HEK293T (cell line): Measurements from ENCODE around the gene RSPH4A.

Experiments used
- CTCF ChIA-PET: fragments of 350-600 bp; formaldehyde crosslinking; extraction: SDS; loops from one replicate; lab custom pipeline; 2021; ENCODE audit warnings: antibody characterized with exemption, inconsistent platforms; lab: Yijun Ruan, JAX
- POLR2A ChIA-PET: fragments of 350-600 bp; formaldehyde crosslinking; extraction: SDS; loops from one replicate; lab custom pipeline; 2020; ENCODE audit warnings: antibody characterized with exemption, inconsistent platforms; lab: Yijun Ruan, JAX
- DNase-seq: peaks from one replicate; pipeline ENCODE4 v3.0.0; 2012; ENCODE audit warnings: mixed read lengths; ENCODE audit errors: extremely low spot score
- ARNT ChIP-seq: fragments of 450-650 bp; IDR thresholded peaks from 2 replicates; pipeline ENCODE4 v1.6.1; 2017; ENCODE audit warnings: mild to moderate bottlenecking
- BHLHE40 ChIP-seq: fragments of 450-650 bp; IDR thresholded peaks from 2 replicates; pipeline ENCODE4 v1.6.1; 2016; ENCODE audit warnings: mild to moderate bottlenecking, moderate library complexity, borderline replicate concordance
- CTBP1 ChIP-seq: fragments of 450-650 bp; IDR thresholded peaks from 2 replicates; pipeline ENCODE4 v1.6.1; 2016; ENCODE audit warnings: borderline replicate concordance
- ELF4 ChIP-seq: fragments of 450-650 bp; IDR thresholded peaks from 2 replicates; pipeline ENCODE4 v1.6.1; 2017; ENCODE audit warnings: antibody characterized with exemption
- FOXA1 ChIP-seq: fragments of 450-650 bp; IDR thresholded peaks from 2 replicates; pipeline ENCODE4 v1.6.1; 2016; ENCODE audit warnings: mild to moderate bottlenecking
- FOXK2 ChIP-seq: fragments of 450-650 bp; IDR thresholded peaks from 2 replicates; pipeline ENCODE4 v1.6.1; 2016; ENCODE audit warnings: mild to moderate bottlenecking
- FOXM1 ChIP-seq: fragments of 450-650 bp; IDR thresholded peaks from 2 replicates; pipeline ENCODE4 v1.6.1; 2017; ENCODE audit warnings: mild to moderate bottlenecking, borderline replicate concordance
- HDGF ChIP-seq: fragments of 450-650 bp; IDR thresholded peaks from 2 replicates; pipeline ENCODE4 v1.6.1; 2017; ENCODE audit warnings: antibody characterized with exemption, borderline replicate concordance
- L3MBTL2 ChIP-seq: fragments of 450-650 bp; conservative IDR thresholded peaks from 2 replicates; pipeline ENCODE4 v1.6.1; 2016; ENCODE audit warnings: mild to moderate bottlenecking
- LEF1 ChIP-seq: fragments of 450-650 bp; IDR thresholded peaks from 2 replicates; pipeline ENCODE4 v1.6.1; 2017; ENCODE audit warnings: mild to moderate bottlenecking, borderline replicate concordance
- NFRKB ChIP-seq: fragments of 450-650 bp; IDR thresholded peaks from 2 replicates; pipeline ENCODE4 v1.6.1; 2016; ENCODE audit warnings: mild to moderate bottlenecking, moderate library complexity
- SP1 ChIP-seq: fragments of 450-650 bp; IDR thresholded peaks from 2 replicates; pipeline ENCODE4 v1.6.1; 2017
- SUZ12 ChIP-seq: fragments of 450-650 bp; IDR thresholded peaks from 2 replicates; pipeline ENCODE4 v1.6.1; 2016; ENCODE audit warnings: mild to moderate bottlenecking
- TARDBP ChIP-seq: fragments of 450-650 bp; IDR thresholded peaks from 2 replicates; pipeline ENCODE4 v1.6.1; 2016
- ZNF384 ChIP-seq: fragments of 450-650 bp; IDR thresholded peaks from 2 replicates; pipeline ENCODE4 v1.6.1; 2016
- TF ChIP-seq, protein P1 (sequence below): fragments of 450-650 bp; IDR thresholded peaks from 2 replicates; pipeline ENCODE4 v1.6.1; 2016

The RSPH4A gene

DNA sequence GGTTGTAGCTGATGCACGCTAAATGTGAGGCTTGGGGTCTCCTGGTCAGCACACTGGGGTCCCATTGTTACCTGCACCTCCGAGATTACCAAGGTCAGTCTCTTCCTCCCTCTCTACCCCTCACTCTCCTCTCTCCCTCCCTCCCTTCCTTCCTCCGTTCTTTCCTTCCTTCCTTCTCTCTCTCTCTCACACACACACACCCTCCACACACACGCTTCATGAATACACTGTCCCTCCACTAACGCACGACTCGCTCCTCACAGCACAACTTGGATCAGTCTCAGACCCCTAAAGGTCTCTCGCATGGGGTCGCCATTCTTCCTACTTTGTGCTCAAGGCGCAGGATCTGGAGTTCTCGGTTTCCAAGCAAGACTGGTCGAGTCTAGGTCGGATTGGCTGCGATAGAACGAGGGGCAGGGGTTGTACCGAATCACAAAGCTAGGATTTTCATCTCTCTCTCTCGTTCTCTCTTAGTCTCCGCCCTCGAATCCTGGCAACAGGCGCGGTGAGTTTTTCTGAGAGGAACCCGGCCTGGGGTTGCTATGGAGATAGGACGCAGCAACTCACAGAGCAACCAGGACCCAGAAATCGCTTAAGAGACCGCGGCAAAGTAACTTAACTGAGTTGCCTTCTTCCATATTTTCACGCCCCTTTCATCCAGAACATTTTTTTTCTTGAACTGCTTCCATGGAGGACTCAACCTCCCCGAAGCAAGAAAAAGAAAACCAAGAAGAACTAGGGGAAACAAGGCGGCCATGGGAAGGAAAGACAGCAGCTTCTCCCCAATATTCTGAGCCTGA, at the start of gene RSPH4A:
TSS of gene RSPH4A (plus strand) at position 543 of the 800 bp plus-strand sequence. CDS start at position 688, 145 bp downstream.
- CTCF ChIA-PET: interaction anchor here (1.0 kb wide), 1 partner anchor 10 kb away, joined by 4 read pairs; no protein-coding TSS in a partner anchor
- DNase-seq: peak; percentile 94
- POLR2A ChIA-PET: interaction anchor here (0.5 to 1.4 kb wide), 9 partner anchors 9 to 516 kb away, joined by 3 to 7 read pairs (median 3); partner anchors contain the start of genes NT5DC1 and RWDD1
- TF ChIP-seq, protein P1, sequence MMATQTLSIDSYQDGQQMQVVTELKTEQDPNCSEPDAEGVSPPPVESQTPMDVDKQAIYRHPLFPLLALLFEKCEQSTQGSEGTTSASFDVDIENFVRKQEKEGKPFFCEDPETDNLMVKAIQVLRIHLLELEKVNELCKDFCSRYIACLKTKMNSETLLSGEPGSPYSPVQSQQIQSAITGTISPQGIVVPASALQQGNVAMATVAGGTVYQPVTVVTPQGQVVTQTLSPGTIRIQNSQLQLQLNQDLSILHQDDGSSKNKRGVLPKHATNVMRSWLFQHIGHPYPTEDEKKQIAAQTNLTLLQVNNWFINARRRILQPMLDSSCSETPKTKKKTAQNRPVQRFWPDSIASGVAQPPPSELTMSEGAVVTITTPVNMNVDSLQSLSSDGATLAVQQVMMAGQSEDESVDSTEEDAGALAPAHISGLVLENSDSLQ: peak; percentile 100
- TF ChIP-seq ARNT (no peak), FOXK2 (no peak), TARDBP (no peak), L3MBTL2 (peak; percentile 72), BHLHE40 (no peak), FOXA1 (no peak), ELF4 (peak; percentile 22; the same call in 1 of the 2 replicates)

DNA sequence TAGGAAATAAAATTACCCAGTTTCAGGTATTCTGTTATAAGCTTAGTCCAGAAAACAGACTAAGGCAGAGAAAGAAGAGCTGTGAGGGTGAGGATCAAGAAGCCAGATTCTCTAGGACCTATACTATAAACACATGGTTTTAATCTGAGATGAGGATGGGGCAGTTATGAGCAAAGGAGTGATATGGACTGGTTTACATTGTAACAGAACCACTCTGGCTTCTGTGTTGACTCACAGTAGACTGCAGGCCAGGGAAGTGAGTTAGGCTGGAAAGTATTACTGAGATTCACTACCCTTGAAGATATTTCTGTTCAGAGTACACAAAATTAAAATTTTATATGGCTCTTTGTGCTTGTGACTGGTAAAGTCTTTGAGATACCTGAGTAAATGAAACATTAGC, 48.2 kb upstream of the RSPH4A start:
- TF ChIP-seq ARNT (no peak), TARDBP (no peak), BHLHE40 (no peak), L3MBTL2 (no peak), CTBP1 (no peak), NFRKB (no peak), FOXA1 (no peak), SUZ12 (no peak), HDGF (no peak), ZNF384 (no peak), LEF1 (no peak), FOXK2 (no peak), FOXM1 (no peak), ELF4 (no peak), SP1 (no peak)
- TF ChIP-seq, protein P1: no peak
- DNase-seq: no peak
- POLR2A ChIA-PET: no interaction called here
- CTCF ChIA-PET: no interaction called here

DNA sequence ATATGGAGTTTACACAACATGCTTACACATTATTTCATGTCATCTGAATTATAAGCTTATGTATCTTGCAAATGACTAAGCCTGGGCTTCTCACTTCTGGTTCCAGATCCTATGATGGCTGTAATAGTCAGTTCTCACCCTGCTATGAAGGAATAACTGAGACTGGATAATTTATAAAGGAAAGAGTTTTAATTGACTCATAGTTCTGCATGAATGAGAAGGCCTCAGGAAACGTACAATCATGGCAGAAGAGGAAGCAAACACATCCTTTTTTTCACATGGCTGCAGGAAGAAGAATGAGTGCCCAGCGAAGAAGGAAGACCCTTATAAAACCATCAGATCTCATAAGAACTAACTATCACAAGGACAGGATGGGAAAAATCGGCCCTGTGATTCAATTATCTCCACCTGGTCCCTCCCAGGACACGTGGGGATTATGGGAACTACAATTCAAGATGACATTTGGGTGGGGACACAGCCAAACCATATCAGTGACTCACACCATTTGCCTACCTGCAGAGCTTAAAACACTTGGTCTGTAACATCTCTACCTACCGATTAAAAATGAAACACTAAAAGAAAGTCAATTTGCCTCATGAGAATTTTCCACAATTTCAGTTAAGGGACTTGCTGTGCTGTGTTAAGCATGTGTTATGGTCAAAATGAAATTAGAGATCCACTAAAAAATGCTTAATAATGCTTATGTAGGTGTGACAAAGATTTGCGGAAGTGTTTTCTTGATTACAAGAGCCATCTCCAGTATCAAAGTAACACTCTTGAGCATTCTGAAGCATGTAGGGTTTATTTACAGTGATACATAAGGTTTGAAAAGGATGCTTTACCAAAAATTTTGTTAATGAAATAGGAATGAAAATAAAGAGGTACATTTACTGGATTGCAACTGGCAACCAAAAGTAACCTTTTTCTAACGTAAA, 47.2 kb upstream of the RSPH4A start:
- POLR2A ChIA-PET: interaction anchor here (0.6 to 1.5 kb wide), 2 partner anchors 10 to 47 kb away, joined by 3 read pairs; partner anchors contain the start of gene RSPH4A
- TF ChIP-seq SUZ12 (no peak), TARDBP (no peak), ARNT (no peak), FOXA1 (no peak), NFRKB (no peak), ELF4 (no peak), FOXK2 (no peak), CTBP1 (no peak), ZNF384 (no peak), FOXM1 (no peak), HDGF (no peak), SP1 (no peak), L3MBTL2 (no peak), BHLHE40 (no peak), LEF1 (no peak)
- TF ChIP-seq, protein P1: no peak
- DNase-seq: no peak
- CTCF ChIA-PET: interaction anchor here (0.5 to 2.4 kb wide), 2 partner anchors 8 to 71 kb away, joined by 3 to 10 read pairs; no protein-coding TSS in a partner anchor

DNA sequence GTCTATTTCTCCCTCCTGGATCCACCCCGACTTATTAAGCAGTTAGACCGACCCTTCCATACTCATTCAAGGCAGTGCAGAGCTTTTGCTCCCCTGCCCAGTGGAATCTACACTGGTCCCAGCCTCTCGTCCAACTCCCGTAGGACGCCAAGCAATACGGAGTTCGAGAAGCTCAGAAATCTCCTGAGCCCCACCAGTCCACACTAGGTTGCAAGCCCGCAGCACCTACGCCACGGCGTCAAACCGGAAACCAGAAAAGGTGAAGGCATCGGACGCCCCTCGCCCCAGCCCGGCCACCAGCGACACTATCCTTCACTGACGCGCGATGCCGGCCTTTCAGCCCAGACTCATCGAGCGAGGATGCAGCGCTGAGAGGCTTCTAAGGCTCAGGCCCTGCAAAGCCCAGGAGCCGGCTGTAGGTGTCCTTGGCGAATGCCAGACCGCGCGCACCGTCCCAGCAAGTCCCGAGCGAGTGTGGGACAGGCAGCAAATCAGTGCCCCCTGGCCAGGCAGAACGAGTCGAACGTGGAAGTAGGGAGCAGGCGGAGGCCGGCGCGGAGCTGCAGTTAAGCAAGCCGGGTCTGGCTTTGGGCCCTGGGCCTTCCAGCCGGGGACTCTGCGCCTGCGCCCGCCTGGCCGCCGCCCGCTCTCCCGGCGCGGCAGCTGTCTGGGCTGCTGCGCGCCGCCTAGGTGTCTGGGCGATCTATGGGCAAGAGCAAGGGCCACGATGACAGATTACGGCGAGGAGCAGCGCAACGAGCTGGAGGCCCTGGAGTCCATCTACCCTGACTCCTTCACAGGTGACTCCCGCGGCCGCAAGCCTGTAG, 45.2 kb upstream of the RSPH4A start, which contains the start of gene RWDD1:
TSS of gene RWDD1 (plus strand) at position 649 of the 827 bp plus-strand sequence. CDS start at position 728, 79 bp downstream.
- CTCF ChIA-PET: interaction anchor here (0.6 to 2.4 kb wide), 4 partner anchors 10 to 302 kb away, joined by 4 to 13 read pairs (median 8); no protein-coding TSS in a partner anchor
- peak; percentile 66; the same call in 1 of the 2 replicates for TF ChIP-seq ELF4
- no peak for TF ChIP-seq SUZ12
- TF ChIP-seq L3MBTL2: peak; percentile 58; the same call in 1 of the 2 replicates
- peak; percentile 55; the same call in 1 of the 2 replicates for TF ChIP-seq CTBP1
- peak; percentile 97 for TF ChIP-seq FOXM1
- no peak for TF ChIP-seq NFRKB
- no peak for TF ChIP-seq FOXA1
- TF ChIP-seq LEF1: no peak
- POLR2A ChIA-PET: interaction anchor here (0.6 to 2.7 kb wide), 30 partner anchors 8 to 470 kb away, joined by 3 to 20 read pairs (median 3); partner anchors contain the start of genes CALHM4, CALHM5, DSE and FAM162B
- DNase-seq: peak; percentile 98
